GM19463 (cell line): ENCODE data around the gene PDE9A.

Experiments
- ATAC-seq: cut with Tn5 transposase; IDR thresholded peaks from one replicate; pipeline ENCODE4 v1.9.1; 2021; ENCODE audit warnings: mild to moderate bottlenecking, moderate library complexity; ENCODE audit not compliant: unreplicated experiment

PDE9A gene

GRCh38 chr21:42684109-42684916, 30.9 kb downstream of the PDE9A start:
- no peak for ATAC-seq

GRCh38 chr21:42685036-42685435, 31.6 kb downstream of the PDE9A start:
- ATAC-seq, result no peak

DNA sequence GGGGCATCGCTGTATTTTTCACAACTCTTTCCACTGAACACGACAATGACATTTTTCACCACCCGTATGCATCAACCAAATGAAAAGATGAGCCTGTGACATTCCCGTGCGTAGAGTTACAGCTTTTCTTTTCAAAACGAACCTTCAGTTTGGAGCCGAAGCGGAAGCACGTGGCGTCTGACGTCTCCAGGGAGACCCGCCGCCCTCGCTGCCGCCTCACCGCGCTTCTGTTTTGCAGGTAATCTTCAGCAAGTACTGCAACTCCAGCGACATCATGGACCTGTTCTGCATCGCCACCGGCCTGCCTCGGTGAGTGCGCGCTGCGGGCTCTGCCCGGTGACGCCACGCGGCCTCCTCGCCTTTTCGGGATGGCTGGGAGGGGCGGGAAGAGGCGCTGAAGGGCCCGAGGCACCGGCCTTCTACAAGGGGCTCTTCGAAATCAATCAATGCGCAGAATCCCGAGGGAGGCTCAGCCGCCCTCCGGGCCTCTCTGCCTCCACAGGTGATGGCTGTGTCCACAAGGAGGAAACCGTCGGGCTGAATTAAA, 32.6 kb downstream of the PDE9A start:
- ATAC-seq, result no peak

- ATAC-seq, result no peak
Measured at GRCh38 chr21:42687796-42688195, 34.4 kb downstream of the PDE9A start.

- ATAC-seq, result no peak
Measured at GRCh38 chr21:42688226-42688840, 34.9 kb downstream of the PDE9A start.

DNA sequence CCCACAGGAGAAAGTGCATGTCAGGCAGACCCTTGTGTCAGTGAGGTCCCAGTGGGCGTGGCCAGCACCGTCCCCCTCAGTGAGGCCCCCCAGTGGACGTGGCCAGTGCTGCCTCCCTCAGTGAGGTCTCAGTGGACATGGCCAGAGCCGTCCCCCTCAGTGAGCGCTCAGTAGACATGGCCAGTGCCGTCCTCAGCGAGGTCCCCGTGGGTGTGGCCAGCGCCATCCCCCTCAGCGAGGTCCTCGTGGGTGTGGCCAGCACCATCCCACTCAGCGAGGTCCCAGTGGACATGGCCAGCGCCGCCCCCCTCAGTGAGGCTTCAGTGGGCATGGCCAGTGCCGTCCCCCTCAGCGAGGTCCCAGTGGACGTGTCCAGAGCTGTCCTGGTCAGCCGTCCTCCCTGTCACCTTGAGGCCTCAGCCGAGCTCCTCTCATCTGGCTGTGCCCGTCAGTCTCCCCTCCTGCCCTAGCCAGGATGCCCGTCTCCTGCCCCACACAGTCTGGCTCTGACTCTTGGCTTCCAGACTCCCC, 35.5 kb downstream of the PDE9A start:
- ATAC-seq, result no peak

DNA sequence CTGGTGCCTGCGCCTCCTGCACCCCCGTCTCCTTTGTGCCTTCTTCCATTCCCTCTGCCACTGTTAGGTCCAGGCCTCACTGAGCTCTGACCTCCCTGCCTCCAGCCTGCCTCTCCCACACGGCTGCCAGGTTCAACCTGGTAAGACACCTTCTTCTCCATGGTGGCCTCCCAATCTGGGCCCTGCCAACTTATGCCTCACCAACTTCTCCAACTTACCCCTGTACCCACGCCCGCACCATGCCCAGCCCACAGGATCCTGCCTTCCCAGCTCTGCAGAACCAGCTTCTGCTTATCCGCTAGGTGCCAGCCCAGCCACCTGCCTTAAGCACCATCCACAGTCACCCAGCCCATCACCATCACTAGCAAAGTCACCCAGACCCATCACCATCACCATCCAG, 37.2 kb downstream of the PDE9A start:
- no peak for ATAC-seq

- ATAC-seq, result no peak
Measured at GRCh38 chr21:42691901-42692559, 38.6 kb downstream of the PDE9A start.

- no peak for ATAC-seq
Measured at GRCh38 chr21:42692688-42693087, 39.3 kb downstream of the PDE9A start.

GRCh38 chr21:42694751-42695696, 41.6 kb downstream of the PDE9A start:
- no peak for ATAC-seq

- no peak for ATAC-seq
Measured at GRCh38 chr21:42695697-42696380, 42.4 kb downstream of the PDE9A start.

DNA sequence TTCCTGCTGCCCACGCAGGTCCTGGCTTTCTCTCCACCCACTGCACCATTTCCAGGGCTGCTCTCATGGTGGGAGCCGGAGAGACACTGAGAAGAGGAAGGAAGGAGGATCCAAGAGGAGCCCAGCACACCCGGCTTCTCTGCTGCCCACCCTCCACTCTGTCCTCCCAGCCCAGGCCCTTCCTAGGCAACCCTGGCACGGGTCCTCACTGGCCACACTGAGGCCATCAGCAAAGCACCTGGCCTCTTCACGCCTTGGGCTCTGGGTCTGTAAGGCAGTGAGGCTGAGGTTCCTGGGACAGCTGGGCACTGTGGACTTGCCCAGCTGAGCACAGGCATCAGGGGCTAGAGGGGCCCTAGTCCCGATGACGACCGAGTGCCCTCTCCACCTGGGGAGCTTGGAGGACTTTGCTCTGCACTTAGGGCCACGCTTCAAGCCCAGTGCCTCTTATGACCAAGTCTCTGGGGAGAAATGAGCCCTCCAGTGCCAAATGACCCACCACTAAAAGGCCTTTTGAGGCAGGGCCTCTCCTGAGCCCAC, 43.1 kb downstream of the PDE9A start:
- no peak for ATAC-seq

DNA sequence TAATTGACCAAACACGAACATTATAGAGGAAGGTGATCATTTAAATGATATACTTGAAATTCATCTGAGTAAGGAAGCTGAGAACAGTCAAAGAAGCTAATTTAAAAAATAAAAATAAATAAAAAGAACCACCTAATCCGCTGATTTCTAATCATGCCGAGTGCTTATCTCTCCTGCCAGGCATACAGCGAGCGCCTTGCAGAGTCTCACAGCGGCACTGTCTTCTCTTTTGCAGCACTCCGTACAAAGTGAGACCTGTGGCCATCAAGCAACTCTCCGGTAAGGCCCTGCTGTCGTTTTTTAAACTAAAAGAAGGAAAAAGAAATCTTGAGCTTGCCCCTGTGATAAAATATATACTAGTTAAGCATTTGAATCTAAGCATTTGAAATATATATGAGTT, 45.3 kb downstream of the PDE9A start:
- no peak for ATAC-seq

GRCh38 chr21:42699196-42699595, 45.8 kb downstream of the PDE9A start:
- ATAC-seq, result no peak

GRCh38 chr21:42701706-42702456, 48.5 kb downstream of the PDE9A start:
- ATAC-seq, result no peak

DNA sequence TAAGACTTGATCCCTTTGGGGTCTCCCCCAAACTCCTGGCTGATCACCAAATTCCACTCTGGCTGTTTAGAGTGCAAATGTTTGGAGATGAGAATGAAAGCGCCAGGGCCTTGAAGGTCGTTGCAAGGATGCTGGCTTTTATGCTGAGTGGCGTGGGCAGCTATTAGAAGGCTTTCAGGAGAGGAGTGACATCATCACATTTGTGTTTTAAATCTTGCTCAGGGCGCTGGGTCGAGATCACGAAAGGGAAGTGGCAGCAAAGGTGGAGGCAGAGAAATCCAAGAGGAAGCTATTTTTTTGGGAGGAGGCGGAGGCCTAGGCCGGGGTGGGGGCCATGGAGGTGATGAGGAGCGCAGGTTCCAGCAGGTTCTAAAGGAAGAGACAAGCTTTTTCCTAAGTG, 49.3 kb downstream of the PDE9A start:
- ATAC-seq, result no peak

GRCh38 chr21:42703136-42703908, 49.9 kb downstream of the PDE9A start:
- no peak for ATAC-seq

- ATAC-seq, result no peak
Measured at GRCh38 chr21:42703965-42704364, 50.5 kb downstream of the PDE9A start.
